AG20443 (cell line): ENCODE measurements around the gene CXorf66.
"Not testable (repeated sequence)": the region's sequence is repeated elsewhere in the genome, so short reads cannot be mapped to it uniquely, and the experiment has no call there.

Source experiments
- DNase-seq: peaks from one replicate; pipeline ENCODE4 v3.0.0; 2012; ENCODE audit warnings: low spot score, mixed read lengths

The CXorf66 gene

DNA sequence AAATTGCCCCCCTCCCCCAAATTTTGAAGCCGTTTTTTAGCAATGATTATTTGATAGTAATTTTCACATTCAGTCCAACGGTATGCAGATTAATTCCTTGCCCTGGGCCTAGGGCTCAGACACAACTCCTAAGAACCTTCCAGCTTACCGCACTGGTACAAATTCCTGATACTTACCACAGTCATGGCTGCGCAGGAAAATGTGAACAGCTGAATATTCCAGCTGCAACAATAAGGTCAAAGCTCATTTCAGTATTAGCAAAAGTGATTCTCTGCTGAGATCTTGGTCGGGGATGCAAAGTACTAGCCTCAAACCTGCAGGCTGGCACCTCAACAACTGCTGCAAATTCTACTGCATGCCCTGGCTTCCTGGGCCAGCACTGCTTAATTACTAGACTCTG, 35.4 kb downstream of the CXorf66 start:
- DNase-seq: no peak

DNA sequence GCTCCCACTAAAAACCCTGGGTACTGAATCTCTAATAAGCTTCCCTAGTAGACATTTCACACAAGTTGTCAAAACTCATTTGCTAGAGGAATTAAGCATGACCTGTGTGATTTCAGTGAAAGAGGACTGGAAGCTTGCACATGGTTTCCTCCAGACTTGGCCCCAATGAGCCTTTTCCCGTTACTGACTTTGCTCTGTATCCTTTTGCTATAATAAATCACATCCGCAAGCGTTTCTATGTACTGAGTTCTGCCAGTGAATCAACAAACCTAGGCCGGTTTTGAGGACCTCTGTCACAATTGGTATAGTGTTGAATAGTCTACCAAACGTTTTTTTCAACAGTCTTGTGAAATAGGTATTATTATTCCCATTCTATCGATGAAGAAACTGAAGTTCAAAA, 40.6 kb downstream of the CXorf66 start:
- no peak for DNase-seq

DNA sequence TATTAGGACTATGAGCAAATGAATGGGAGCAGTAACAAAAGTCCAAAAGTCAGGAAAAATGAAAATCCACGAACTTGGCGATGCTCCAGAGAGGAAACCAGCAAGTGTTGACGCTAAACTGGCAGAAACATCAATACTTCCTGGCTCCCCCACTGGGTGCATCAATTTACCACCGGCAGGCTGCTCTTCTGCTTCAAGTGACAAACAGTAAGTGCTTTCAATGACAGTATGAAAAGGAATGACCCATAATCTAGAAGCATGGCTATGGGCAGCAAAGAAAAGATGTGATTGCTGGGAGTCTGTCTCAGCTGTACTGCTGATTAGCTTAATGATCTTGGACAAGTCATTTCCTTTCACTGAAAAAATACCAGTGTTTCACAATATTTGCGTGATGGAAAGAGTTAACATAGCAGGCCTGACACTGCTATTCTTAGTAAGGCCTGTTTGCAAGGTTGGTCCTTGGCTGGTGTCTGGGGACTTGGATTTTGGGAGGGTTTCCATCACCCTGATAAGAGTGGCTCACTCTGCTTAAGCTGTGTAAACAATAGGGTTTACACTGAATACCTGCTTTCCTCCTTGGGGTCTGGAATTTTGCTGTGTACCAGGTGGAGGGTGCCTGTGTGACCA, 41.1 kb downstream of the CXorf66 start:
- no peak for DNase-seq

DNA sequence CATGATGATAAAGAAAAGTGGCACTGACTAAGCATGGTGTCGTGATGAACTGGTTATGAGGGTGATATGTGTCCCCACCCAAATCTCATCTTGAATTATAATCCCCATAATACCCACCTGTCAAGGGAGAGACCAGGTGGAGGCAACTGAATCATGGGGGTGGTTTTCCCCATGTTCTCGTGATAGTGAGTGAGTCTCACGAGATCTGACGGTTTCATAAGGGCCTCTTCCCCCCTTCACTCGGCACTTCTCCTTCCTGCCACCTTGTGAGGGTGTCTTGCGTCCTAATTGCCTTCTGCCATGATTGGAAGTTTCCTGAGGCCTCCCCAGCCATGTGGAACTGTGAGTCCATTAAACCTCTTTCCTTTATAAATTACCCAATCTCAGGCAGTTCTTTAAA, 44.2 kb downstream of the CXorf66 start:
- not testable (repeated sequence) for DNase-seq

DNA sequence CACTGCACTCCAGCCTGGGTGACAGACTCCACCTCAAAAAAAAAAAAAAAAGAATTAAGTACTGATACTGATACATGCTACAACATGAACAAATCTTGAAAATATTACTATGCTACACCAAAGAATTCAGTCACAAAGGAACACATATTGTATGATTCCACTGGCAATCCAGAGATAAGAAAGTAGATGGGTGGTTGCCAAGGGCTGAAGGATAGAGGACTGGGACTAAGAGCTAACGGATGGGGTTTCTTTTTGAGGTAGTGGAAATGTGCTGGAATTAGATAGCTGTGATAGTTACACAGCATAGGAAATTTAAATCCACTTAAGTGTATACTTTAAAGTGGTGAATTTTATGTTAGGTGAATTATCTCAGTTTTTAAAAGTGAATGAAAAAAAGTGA, 45.0 kb downstream of the CXorf66 start:
- DNase-seq: no peak

DNA sequence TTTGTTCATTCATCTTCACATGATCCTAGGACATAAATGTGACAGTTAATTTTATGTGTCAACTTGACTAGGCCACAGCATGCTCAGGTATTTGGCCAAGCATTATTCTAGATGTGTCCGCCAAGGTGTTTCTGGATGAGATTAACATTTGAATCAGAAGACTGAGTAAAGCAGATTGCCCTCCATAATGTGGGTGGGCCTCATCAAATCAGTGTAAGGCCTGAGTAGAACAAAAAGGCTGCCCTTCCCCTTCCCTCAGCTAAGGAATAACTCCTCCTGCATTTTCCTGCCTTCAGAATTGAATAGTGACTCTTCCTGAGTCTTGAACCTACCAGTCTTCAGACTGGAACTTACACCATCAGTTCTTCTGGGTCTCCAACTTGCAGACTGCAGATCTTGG, 50.9 kb downstream of the CXorf66 start:
- DNase-seq: no peak

DNA sequence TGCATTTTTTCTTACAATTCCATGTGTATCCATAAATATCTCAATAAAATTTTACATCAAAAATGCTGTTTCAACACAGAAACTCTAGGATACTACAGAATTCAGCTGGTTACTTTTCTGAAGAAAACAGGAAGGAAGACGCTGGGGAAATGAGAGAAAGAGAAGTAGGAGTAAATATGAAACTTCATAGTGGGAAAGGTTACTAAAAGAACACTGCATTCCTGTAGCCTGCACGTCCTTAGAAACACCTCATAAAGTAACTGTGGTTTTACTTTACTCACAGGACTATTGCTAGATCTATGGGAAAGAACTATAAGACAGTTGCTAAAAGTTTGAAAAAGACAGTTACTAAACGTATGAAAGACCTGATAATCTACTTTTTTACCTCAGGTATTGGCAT, 55.6 kb downstream of the CXorf66 start:
- DNase-seq: no peak

DNA sequence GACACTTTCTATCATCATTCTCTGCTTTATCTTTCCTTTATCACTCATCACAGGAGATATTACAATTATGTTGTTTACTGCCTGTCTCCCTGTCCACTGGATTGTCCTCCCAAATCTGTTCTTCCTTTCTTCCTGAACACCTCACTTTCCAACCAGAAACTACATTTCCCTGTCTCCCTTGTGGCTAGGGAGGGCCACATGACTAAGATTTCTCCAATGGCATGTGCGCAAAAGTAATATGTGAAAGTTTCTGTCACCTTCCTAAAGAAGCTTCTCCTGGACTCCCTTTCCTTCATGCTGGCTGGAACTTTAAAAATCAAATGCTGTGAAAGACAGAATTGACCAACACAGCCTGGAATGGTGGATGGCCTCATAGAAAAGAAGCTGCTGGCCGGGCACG, 58.2 kb downstream of the CXorf66 start:
- no peak for DNase-seq

DNA sequence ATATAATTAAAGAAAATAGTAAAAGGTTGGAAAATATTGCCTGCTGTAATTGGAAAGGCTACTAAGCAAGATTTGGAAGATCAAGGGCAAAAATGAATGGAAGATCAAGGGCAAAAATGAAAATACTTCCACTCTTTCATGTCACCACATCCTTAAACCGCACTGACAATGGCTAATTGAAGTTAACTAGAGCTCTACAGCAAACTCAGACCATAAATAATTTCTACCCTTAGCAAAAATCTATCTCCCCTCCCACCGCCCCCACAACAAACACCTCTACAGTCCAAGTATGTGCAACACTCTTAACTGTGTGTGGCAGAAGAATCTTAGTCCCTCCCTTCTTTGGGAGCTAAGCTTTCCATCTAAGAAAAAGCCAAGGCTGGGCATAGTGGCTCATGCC, 59.6 kb downstream of the CXorf66 start:
- DNase-seq: no peak
